Left renal pelvis (tissue), 4 donors: ENCODE measurements around the gene PTPRG. TPM values are rescaled to one million over a fixed set of nuclear protein-coding genes. Genes with fewer than 3 reads are reported as not detected.

Experiments used
- DNase-seq, 4 donors: peaks; one replicate each; pipeline ENCODE4 v3.0.0-alpha.2; 2013; ENCODE audit warnings: low read depth in 4 of 4, low spot score in 3 of 4
- polyA plus RNA-seq, 4 donors: library from polyadenylated mRNA; unstranded; fragments of 120-200 nt; gene quantifications; one replicate each; pipeline ENCODE4 v1.2.1, GENCODE V29; 2013; ENCODE audit not compliant: insufficient read length in 4 of 4

Gene PTPRG
- polyA plus RNA-seq, 4 donors = 42.4 to 90.2 (median 79.5) TPM

- no peak for DNase-seq
These were observed 667.8 kb downstream of the PTPRG start for GRCh38 chr3:62229211-62229610.

- DNase-seq = no peak
These were observed 668.5 kb downstream of the PTPRG start for GRCh38 chr3:62229908-62230307.

- DNase-seq = no peak
These were observed 671.7 kb downstream of the PTPRG start for GRCh38 chr3:62233065-62233464.

DNA sequence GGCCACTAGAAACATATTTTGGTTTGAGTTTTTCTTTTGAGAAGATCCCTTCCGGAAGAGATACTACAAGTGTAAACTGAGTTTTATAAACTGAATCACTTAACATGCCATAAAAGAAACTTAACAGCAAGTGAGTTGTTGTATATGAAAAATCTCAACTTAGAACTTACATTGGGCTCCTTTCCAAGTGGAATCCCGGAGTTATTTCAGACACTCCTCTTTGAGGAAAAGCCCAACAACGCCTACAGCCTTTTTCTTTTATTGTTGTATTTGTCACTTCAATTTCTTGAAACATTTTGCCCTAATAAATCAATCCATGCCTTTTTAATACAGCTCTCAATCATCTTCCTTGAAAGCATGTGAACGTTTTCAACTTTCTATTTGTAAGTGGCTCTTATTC is 674.6 kb downstream of the PTPRG start:
- no peak for DNase-seq

DNA sequence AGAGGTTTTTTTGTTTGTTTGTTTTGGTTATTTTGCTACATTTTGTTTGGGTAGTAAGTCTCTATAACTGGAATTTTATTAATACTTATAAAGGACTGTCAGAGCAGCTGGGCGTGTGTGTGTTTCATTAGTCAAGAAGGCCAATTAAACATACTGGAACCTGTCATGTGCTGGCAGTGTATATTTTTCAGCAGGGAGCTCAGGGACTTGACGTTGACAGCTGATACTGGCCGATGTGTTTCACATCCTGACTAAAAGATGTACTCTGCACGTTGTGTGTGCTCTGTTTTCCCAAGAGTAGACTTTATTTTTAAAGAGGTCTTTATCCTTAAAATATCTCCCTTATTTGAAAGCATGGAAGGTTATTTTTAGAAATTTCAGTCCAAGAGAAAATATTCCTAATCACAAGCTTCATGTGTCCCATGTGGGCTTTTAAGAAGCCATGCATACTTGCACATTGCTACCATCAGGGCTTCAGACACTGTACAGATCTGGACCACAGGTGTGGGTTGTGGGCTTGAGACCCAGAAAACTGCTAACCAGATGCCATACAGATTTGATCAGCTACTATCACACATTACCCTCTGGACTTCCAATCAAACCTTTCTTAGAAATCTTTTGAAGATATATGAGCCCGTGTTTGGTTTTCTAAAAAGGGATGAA is 676.0 kb downstream of the PTPRG start:
- DNase-seq = no peak

- DNase-seq = no peak
These were observed 676.6 kb downstream of the PTPRG start for GRCh38 chr3:62238003-62238402.

DNA sequence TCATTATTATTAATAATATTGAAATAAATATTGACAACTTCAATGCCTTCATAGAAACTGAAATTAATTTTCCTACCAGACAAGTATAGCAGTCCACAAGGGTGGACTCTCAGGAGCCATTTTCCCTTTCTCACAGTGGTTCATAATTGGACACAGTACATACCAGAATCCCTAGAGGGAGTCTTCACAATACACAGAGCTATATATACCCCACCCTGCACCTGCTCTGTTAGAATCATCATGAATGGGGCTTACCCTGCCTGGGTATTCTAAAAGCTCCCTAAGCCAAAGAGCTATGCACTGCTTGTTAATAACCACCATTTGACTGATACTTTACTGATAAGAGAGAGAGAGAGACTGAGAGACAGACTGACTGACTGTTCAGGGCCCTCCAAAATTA is 677.1 kb downstream of the PTPRG start:
- DNase-seq = no peak

GRCh38 chr3:62241279-62241678 is 679.9 kb downstream of the PTPRG start:
- no peak for DNase-seq

DNA sequence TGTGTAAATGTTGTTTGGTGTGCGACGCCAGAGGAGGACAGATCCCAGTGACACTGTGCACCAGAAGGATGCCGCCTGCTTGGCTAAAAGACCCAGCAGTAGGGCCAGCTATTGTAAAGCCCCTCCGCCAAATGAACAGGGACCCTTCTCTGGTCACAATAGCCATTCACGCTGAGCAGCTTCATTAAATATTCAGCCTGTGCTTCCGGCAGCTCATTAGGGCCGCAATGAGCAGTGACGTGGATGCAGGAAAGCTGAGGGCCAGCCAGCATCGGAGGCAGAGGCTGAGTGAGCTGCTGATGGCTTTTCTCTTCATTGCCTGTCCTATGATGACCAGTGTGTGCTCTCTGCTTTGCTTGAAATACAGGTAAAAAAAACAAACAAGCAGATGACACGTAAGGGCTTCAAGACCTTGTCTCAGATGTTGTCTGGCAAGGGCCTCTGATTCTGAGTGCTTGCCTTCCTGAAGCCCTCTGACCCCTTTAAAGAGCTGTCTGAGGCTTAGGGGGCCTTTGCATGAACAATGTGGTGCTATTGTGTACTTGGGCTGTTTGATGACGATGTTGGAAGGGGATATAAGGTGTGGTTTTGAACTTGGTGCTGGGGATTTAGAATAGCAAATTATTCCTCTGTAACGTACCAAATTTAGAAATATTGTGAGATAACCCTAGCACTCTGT is 681.6 kb downstream of the PTPRG start:
- no peak for DNase-seq

- DNase-seq = no peak
These were observed 684.7 kb downstream of the PTPRG start for GRCh38 chr3:62246094-62246493.

DNA sequence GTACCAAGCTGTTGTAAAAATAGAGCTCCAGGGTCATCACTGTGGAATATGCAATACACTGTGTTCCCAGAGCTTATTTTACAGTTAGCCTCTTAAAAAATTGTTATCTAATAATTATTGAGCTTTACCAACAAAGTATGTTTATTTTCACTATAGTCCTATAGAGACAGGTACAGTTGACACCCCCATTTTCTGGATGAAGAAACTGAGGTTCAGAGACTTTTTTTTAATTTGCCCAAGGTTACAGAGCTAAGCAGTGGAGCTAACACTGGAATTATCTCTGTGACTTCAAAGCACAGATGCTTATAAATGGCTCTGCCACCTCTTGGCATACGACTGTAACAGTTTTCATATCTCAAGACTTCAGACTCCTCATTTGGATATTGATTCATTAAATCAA is 685.6 kb downstream of the PTPRG start:
- DNase-seq = no peak

GRCh38 chr3:62248734-62249483 is 687.5 kb downstream of the PTPRG start:
- DNase-seq = no peak

DNA sequence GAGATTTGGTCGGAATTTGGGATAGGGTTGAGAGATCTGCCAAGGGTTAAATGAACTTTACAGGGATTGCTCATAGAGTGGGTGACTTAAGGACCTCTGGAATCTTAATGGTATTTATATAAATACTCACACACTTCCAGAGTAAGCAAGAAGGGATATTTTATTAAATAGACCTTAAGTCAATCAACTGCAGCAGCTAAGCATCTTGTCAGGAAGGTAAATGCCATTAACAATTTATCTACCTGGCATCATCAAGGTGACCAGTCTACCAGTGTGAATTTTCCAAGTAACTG is 688.1 kb downstream of the PTPRG start:
- no peak for DNase-seq

DNA sequence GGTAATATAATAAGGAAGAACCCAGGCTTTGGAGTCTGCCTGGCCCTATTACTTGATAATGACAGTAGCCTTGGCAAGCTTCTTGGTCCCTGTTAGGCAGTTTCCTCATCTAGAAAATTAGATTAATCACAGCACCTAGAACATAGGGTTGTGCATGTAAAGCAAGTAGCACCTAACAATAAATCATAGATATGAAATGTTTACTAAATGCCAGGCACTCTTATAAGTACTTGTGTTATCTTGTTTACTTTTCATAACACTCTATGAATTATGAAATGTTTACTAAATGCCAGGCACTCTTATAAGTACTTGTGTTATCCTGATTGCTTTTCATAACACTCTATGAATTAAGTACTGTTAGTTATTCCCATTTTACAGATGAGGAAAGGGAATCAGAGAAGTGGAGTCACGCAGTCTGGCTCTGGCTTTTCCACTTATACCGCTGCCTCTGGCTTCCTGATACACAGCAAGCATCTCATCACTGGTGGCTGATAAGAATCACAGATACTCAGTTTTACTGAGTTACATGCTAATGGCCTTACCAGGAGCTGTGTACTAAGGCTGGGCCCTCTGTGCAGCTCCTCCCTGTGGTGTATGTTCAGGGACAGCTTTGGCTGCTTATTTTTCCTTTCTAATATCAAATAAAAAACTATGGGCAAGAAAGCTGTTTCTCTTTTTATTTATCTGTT is 688.6 kb downstream of the PTPRG start:
- DNase-seq = no peak

DNA sequence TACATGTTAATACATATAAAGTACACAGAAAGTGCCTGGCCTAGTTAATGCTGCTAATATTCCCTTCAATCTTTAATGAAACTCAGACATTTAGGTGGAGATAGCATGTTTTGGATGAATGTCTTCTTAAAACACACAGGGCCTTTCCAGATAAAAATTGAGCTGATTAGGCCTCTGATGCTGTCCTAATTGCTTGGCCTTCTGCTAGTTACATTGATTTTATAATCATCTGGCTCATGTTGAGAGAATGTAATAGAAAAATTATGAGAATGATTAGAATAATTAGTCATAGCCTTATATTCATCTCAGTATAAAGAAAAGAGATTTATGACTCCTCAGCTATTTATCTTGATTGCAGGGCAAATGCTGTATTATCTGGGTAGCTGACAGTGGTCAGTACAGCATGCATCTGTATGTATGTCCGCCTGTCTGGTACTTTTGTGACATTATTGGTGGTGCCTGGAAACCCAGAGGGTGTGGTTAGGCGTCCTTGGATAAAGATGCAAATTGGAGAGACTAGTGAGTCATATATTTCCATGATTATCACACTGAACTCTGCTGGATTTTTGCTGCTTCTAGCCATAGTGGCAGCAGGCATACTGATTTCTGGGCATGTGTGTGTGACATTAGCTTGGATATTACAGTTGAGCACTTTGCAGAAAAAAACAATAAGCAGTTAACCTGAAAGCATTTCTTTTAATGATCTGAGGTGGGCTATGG is 691.2 kb downstream of the PTPRG start:
- no peak for DNase-seq

GRCh38 chr3:62253971-62254370 is 692.6 kb downstream of the PTPRG start:
- no peak for DNase-seq

DNA sequence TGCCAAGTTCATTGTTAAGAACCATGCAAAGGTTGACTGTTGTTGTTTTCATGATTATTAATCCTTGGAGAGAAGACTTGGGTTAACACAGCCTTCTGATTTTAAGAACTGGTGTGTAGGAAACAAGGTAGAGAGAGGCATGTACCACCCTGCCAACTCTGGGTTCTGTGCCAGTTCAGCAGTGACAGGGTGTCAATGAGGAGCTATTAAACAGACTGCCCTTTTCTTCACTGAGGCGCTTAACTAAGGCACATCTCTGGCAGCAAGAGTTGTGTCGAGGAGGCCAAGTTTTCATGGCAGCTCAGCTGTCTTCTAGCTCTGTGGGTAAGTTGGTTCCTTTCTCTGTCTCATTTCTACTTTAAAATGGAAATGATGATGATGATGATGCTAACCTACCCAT is 694.4 kb downstream of the PTPRG start:
- DNase-seq = no peak

- DNase-seq = no peak
These were observed 698.6 kb downstream of the PTPRG start for GRCh38 chr3:62259924-62260323.

- no peak for DNase-seq
These were observed 699.3 kb downstream of the PTPRG start for GRCh38 chr3:62260655-62261054.

DNA sequence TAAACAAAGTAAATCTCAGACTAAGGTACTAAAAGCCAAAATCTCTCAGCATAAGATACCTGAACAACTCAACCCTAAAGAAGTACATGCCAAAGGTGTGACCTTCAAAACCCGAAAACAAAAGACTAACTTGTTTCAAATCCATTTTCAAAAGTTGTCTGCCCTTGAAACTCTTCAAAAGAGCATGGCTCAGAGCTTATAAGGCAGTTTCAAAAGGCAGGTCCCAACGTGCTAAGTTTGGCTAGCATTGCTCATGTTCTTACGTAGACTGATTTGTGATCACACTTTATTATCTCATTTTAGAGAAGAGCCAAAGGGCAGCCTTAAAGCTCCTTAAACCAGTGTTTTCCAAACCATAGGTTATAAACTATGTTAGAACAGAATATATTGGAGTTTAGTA is 699.8 kb downstream of the PTPRG start:
- DNase-seq = no peak

DNA sequence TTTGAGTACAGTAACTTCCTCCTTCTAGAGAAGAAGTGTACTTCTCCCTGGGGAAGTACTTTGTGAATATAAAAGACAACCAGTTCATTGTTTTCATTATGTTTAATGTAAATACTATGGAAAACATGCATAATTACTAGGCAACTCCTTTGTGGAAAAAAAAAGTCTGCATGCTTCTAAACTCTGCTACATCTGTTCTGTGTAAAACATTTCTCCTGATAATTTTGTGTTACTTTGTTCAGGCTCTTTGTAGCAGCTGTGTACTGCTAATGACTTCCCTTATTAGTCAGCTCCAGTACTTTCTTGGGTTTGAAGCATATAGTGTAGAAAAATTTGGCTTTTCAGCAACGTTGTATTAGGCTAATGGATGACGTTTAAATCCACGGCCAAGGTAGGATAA is 700.4 kb downstream of the PTPRG start:
- no peak for DNase-seq
